Left renal cortex interstitium (tissue), 4 donors: ENCODE measurements around the gene RPL28. TPM values are rescaled to one million over a fixed set of nuclear protein-coding genes. Genes with fewer than 3 reads are reported as not detected.
"Not testable (repeated sequence)": the region's sequence is repeated elsewhere in the genome, so short reads cannot be mapped to it uniquely, and the experiment has no call there.

Experiments used
- DNase-seq, 4 donors: peaks; one replicate each; pipeline ENCODE4 v3.0.0-alpha.2; 2013; ENCODE audit warnings: low read depth in 4 of 4, low spot score in 2 of 4, missing footprints in 1 of 4
- polyA plus RNA-seq, 4 donors: library from polyadenylated mRNA; unstranded; fragments of 120-200 nt; gene quantifications; one replicate each; pipeline ENCODE4 v1.2.1, GENCODE V29; 2013; ENCODE audit not compliant: insufficient read length in 4 of 4

Gene RPL28
- polyA plus RNA-seq, 4 donors = 826 to 1,568 (median 1,229) TPM

DNA sequence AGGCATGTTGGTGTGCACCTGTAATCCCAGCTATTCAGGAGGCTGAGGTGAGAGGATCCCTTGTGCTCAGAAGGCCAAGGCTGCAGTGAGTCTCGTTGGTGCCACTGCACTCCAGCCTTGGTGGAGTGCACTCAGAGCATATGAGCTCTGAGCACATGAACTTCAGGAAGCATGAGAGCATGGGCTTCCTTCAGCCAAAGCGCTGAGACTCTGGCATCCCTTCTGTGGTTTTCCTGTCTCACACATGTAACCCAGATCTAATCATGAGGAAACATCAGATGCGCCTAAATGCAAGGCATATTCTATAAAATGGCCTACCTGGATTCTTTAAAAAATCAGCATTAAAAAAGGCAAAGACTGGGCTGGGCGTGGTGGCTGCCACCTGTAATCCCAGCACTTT, 35.5 kb downstream of the RPL28 start:
- not testable (repeated sequence) for DNase-seq

DNA sequence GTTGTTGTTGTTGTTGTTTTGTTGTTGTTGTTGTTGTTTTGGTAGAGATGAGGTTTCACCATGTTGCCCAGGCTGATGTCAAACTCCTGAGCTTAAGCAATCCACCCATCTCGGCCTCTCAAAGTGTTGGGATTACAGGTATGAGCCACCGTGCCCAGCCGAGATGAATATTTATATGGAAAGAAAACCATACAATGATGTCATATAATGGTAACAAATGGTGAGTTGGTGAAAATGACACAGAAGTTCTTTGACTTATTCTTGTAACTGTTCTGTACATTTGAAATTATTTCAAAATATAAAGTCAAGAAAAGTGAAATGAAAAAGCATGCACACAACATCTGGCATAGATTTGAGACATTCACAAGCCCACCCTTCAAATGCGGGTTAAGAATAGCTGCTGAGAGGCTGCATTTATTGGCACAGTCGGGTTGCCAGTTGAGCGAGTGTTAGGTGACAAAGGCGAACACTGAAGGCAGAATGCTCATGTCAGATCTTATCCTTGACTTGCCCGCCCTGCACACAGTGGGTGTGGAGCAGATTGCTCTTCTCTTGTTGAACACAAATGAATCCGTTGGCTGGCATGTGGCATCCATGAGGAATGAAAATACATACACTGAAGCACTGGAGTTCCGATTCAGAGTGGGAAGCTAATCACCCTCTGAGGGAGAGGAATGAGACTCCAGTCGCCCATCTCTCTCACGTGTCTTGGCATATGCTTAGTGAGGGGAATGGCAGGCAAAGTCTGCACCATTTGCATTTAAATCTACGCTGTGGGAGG, 37.7 kb downstream of the RPL28 start:
- no peak for DNase-seq

DNA sequence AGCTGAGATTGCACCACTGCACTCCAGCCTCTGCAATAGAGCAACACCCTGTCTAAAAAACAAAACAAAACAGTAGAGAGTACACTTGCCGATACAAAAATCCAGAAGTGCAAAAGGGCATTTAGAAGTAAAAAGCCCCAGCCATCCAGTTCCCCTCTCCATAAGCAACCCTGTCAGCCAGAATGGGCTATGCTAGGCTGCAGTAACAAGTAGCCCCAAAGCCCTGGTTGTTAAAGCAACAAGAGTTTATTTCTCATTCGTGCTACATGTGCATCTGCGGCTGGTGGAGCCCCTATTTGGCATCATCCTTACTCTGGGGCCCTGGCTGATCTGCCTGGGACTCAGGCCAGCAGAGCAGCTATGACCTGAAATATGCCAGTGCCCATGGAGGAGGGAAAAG, 38.8 kb downstream of the RPL28 start:
- DNase-seq = no peak

DNA sequence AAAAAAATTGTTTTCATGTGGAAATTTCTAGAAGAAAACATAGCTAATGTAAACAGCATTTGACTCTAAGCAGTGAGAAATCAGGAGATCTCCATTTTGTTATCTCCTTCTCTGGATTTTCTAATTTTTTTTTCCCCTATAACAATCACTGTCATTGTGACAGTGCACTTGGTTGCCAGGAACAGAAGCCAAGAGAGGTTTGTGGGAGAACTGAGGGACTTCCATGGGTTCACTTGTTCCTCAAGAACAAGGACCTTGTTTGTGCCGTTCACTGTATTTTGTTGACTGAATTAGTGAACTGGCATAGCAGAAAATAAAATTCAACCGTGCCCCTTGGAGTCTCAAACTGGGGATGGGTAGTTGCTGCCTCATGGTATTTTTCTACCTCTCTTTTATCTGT, 40.3 kb downstream of the RPL28 start:
- DNase-seq = no peak

DNA sequence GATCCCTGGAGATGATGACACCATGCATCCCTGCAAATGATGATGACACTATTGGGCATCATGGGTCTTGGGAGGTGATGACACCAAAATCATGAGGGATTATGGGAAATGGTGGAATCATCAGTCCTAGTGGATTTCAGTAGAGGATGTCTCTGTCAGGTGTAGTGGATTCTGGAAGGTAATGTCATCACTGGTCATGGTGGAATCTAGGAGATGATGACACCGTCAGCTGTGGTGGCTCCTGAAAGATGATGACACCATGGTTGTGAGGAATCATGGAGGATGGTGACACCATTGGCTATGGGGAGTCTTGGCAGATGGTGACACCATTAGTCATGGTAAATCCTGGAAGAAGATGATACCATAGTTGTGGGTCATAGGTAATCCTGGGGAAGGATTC, 45.5 kb downstream of the RPL28 start:
- no peak for DNase-seq

DNA sequence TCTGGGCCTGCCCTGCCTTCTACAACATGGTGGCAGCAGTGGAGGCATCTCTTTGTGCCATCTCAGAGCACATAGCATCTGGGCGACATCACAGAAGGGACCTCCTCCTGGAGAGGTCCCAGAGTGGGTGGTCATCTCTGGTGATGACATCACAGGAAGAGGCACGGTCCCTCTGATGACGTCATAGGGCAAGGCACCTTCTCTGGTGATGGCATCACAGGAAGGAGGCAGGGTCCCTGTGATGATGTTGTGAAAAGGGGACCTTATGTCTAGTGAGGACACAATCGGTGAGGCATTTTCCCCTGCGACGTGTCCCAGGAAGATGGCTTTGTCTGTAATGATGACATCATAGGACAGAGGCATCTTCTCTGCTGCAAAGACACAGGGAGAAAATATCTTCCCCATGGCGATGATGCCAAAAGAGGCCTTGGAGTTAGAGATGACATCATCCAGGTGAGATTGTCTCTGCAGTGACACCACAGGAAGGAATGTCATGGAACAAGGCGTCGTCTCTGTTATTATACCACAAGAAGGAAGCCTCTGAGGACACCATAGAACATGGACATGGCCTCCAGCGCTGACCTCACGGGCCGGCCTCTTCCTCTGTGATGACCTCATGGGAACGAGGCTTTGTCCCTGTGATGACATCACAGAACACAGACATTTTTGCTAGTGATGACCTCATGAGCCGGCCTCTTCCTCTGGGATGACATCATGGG, 46.7 kb downstream of the RPL28 start:
- no peak for DNase-seq

DNA sequence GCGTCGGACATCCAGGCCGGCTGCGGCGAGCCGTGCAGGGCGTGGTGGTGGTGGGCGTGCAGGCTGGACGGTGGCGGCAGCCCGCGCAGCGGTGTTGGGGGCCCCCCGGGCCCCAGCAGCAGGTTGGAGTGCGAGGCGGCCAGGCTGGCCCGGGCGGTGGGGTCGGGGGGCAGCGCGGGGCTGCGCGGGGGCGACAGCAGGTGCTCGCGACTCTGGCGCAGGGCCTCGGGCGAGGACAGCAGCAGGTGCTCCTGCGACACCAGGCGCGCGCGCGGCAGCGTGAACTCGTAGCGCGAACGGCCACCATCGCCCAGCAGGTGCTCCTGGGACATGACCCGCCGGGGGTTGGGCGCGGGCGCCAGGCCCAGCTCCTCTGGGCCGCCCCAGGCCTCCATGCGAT, 47.6 kb downstream of the RPL28 start:
- DNase-seq = no peak

DNA sequence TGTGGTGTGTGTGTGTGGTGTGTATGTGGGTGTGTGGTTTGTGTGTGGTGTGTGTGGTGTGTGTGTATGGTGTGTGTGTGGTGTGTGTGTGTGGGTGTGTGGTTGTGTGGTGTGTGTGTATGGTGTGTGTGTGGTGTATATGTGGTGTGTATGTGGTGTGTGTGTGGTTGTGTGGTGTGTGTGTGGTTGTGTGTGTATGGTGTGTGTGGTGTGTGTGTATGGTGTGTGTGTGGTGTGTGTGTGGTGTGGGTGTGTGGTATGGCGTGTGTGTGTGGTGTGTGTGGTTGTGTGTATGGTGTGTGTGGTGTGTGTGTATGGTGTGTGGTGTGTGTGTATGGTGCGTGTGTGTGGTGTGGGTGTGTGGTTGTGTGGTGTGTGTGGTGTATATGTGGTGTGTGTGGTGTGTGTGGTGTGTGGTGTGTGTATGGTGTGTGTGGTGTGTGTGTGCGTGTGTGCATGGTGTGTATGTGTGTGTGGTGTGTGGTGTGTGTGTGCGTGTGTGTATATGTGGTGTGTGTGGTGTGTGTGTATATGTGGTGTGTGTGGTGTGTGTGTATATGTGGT, 48.7 kb downstream of the RPL28 start:
- no peak for DNase-seq

DNA sequence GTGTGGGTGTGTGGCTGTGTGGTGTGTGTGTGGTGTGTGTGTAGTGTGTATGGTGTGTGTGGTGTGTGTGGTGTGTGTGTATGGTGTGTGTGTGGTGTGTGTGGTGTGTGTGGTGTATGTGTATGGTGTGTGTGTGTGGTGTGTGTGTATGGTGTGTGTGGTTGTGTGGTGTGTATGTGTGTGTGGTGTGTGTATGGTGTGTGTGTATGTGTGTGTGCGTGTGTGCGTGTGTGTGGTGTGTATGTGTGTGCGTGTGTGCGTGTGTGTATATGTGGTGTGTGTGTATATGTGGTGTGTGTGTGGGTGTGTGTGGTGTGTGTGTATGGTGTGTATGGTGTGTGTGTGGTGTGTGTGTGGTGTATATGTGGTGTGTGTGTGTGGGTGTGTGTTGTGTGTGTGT, 49.3 kb downstream of the RPL28 start:
- no peak for DNase-seq

DNA sequence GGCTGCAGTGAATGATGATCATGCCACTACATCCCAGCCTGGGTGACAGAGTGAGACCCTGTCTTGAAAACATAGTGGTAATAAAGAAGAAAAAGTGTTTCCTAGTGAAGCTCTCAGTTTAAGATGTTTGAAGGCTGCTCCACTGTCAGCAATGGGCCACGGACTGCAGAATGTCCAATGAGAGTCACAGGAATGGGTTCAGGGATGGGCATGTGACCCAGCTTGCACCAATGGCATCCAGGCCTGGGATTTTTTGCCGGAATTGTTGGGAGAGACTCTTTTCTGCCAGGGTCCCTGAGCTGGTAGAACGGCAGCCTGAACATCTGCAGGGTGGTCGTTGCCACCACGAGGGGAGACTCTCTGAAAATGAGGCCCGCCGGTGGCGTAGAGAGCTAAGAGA, 51.1 kb downstream of the RPL28 start:
- no peak for DNase-seq

DNA sequence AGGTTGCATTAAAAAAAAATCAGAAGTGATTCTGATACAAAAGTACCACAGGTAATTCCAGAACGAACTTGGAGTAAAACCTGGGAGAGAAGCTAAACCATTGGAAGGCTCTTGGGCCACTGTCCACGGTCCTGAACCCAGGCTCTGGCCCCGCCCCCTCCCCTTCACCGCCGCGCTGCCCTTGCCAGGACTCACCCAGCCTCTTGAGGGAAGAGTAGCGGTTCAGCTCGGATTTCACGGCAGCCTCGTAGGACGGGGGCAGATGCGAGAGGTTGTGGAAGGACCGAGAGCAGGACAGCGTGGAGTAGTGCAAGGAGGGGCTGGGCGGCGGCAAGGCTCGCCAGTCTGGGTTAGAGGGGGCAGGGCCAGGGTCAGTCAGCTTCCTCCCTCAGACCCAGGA, 51.7 kb downstream of the RPL28 start:
- peak in 1 of 4 donors; percentile 65 for DNase-seq

DNA sequence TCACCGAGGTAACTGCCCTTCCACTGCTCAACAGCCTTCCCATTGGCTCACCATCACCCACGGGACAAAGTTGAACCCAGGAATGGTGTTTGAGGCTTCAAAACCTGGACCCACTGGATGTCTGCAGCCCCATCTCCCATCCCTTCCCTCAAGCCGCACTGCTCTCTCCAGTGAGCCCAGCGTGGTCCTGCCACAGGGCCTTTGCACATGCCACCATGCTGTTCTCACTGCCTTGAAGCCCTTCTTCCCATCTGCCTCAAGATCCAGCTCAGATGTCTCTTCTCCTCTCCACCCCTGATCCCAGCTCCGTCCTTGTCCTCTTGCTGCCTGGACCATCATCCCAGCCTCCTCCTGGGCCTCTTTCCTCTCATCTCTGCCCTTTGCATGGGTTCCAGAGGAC, 53.3 kb downstream of the RPL28 start:
- DNase-seq = no peak

DNA sequence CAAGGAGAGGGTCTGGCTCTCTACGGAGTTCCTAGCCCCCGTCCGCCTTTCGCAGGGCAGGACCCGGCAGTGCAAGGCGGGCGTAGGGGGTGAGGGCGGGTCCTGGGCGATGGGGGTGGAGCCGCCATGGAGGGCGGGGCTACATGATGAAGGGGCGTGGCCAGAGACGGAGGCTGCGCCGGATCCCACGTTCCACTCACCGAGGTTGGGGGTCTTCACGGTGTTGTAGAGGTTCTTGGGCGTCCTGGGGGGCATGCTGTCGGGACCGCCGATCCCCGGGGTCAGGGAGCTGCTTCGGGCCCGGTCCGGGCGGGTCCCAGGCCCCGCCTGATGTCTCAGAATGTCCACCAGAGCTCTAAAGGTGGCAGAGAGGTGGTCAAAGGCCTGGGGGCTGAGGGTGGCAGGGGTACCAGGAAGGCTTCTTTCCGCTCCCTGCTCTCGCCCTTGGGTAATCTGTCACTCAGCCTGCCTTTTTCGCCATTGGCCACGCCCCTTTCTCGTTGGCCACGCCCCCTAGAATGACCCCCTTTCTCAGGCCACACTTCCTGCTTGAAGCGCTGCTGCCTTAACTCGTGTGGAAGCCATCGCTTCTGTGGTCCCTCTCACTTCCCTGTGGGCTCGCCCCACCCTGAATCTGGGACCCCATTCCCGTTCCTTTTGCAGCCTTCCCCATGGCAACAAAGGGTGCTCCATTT, 54.8 kb downstream of the RPL28 start:
- DNase-seq = no peak

DNA sequence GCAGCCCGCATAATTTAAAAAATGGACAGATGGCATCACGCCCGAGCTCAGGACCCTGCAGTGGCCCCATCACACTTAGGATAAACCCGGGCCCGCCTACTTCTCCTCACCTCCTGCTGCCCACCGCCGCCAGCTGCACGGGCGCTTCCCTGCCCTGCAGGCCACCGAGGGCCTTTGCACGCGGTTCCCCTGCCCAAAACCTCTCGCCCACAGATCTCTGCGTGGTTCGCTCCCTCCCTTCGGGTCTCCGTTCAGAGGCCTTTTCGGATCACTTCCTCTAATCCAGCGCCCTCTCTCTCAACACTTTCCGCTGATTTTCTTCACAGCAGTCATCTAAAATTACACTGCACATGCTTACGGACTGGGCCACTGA, 55.6 kb downstream of the RPL28 start:
- no peak for DNase-seq

DNA sequence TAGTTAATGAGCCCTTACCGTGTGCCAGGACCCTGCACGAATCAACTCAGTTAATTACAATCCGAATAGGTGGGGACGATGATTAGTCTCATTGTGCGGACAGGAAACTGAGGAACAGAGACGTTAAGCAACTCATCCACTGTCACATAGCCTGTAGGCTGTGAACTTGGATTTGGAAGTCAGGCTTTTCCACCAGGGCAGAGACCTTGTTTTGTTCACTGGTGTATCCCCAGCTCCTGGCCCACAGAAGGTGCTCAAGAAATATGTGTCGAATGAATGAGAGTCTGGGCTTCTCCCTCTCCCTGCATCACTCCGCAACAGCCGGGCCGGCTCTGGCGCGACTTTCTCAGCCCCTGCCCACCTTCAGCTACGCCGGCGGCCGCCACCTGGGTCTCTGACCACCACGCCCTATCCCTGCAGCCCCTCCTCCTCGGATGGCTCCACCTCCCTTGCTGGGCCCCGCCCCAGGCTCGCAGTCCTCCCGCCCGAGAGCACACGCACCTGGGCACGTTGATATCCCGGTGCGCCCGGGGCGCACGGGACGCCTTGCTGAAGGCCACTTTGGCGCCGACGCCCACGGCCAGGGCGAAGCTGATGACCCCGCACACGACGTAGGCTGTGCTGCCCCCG, 56.1 kb downstream of the RPL28 start:
- no peak for DNase-seq

DNA sequence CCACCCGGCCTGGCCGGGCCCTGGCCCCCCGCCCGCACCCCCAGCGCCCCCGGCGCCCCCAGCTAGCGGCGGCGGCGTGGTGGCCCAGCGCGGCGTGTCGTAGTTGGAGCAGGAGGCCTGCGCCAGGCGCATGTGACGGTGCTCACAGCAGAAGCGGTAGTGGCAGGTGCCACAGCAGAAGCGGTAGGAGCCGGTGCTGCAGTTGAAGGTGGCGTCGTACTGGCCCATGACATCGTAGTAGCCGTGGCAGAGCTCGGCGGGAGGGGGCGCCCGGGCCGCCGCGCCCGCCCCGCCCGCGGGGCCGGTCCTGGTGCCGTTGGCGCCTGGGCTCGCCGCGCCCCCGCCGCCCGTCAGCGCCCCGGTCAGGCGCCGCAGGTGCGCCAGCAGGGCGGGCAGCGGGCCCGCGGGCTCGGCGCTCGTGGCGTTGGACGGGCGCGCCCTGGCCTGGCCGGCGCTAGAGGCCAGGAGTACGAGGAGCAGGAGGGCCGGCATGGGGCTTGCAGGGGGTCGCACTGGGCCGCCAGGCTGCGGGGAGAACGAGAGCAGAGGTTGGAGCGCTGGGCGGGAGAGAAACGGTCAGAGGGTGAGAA, 56.7 kb downstream of the RPL28 start:
- DNase-seq = no peak

DNA sequence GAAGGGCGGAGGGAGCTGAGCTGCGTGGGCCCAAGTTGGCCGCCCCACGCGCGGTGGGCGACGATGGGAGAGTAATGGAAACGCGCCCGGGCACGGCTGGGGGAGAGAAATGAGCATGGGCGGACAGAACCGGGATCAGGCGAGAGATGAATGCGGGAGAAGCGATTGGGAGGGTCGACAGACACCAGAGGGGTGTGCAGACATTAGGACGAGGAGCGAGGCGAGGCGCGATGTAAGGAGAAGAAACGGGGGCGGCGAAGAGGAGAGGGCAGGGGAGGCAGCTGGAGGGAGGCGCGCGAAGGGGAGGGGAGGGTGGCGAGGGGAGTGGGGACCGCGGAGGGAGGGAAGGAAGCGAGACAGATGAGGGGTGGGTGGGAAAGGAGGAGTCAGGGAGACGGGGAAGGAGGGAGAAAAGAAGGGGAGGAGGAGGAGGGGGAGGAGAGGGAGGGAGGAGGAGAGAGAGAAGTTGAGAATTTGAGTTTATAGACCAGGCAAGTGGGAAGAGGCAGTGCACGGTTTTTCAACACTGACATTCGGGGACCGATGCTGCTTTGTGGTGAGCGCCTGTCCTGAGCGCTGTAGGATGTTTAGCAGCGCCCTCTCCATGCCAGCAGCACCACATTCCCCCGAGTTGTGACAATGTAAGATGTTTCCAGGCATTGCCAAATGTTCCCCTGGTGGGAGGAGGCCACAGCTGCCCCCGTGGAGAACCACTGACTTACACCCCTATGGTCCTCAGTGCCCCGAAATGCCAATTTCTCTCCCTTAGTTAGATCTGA, 57.5 kb downstream of the RPL28 start, which contains the start of gene SHISA7:
Gene SHISA7 (minus strand): TSS at position 256 of the 779 bp plus-strand sequence. CDS start 437 bp downstream, outside the sequence.
- DNase-seq = no peak

DNA sequence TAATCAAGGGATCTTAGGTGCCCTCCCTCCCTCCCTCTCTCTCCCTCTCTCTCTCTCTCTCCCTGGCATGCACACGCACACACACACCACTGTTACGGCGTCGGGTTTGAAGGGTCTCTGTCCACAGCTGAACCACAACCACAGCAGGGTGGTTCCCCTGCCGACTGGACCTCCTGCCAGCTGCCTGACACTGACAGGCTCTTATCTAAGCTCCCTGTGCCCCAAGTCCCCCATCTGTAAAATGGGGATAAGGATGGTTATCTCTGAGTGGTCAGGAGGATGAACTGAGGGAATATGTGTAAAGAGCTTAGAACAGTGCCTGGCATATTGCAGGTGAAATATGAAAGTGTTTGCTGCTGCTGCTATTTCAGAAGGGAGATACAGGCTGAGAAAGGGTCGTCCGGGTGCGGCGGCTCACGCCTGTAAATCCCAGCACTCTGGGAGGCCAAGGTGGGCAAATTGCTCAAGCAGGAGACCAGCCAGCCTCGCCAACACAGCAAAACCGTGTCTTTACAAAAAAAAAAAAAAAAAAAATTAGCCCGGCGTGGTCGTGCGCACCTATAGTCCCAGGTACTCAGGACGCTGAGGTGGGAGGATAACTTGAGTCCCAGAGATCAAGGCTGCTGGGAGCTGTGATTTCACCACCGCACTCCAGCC, 58.2 kb downstream of the RPL28 start:
- no peak for DNase-seq

DNA sequence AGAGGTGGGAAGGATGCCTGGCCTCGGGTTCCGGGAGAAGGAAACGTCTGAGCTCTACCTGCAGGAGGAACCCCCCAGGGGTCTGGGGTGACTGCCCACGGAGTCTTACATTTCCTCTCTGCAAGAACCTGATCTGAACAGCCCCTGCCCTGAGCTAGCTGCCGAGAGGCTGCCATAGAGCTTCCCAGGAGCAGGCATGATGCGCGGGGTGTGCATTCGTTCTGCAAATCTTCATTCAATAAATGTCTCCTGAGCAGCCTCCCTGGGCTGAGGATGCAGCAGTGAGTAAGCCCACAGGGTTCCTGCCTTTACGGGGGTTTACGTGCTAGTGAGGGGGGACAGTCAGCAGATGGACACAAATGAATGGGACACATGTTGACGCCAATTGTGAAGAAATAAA, 58.9 kb downstream of the RPL28 start:
- DNase-seq = no peak
